ENCODE data around the gene PSMD2. TPM values are rescaled to one million over a fixed set of nuclear protein-coding genes. Genes with fewer than 3 reads are reported as not detected.

The PSMD2 gene
- total RNA-seq, 2 donors from 2014 or later, result 213 to 259 TPM

- H3K4me1 ChIP-seq, result peaks cover 0 to 7% of the 10 kb centered on the region in 2 donors
- TF ChIP-seq, protein P1, sequence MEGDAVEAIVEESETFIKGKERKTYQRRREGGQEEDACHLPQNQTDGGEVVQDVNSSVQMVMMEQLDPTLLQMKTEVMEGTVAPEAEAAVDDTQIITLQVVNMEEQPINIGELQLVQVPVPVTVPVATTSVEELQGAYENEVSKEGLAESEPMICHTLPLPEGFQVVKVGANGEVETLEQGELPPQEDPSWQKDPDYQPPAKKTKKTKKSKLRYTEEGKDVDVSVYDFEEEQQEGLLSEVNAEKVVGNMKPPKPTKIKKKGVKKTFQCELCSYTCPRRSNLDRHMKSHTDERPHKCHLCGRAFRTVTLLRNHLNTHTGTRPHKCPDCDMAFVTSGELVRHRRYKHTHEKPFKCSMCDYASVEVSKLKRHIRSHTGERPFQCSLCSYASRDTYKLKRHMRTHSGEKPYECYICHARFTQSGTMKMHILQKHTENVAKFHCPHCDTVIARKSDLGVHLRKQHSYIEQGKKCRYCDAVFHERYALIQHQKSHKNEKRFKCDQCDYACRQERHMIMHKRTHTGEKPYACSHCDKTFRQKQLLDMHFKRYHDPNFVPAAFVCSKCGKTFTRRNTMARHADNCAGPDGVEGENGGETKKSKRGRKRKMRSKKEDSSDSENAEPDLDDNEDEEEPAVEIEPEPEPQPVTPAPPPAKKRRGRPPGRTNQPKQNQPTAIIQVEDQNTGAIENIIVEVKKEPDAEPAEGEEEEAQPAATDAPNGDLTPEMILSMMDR (IDR thresholded peaks at IDR 0.05), result no peak
- no peak for DNase-seq (ENCODE audit: low spot score)
- no peaks in the 10 kb centered on the region for H3K27me3 ChIP-seq
- no peaks in the 10 kb centered on the region for H3K9me3 ChIP-seq
- H3K27ac ChIP-seq, result no peak overlapping the region
- H3K4me3 ChIP-seq, result no peak overlapping the region
- peaks cover 100% of the 10 kb centered on the region for H3K36me3 ChIP-seq
Measured at GRCh38 chr3:184327171-184327570, 28.1 kb downstream of the PSMD2 start.

- Histone ChIP-seq H3K36me3 (peaks cover 100% of the 10 kb centered on the region), H3K27ac (no peak overlapping the region), H3K9me3 (no peaks in the 10 kb centered on the region), H3K4me3 (no peak overlapping the region), H3K4me1 (peaks cover 0 to 11% of the 10 kb centered on the region in 2 donors), H3K27me3 (no peaks in the 10 kb centered on the region)
- TF ChIP-seq, protein P1 (IDR thresholded peaks at IDR 0.05), result no peak
- DNase-seq (ENCODE audit: low spot score), result no peak
Measured at GRCh38 chr3:184328516-184328915, 29.5 kb downstream of the PSMD2 start.

DNA sequence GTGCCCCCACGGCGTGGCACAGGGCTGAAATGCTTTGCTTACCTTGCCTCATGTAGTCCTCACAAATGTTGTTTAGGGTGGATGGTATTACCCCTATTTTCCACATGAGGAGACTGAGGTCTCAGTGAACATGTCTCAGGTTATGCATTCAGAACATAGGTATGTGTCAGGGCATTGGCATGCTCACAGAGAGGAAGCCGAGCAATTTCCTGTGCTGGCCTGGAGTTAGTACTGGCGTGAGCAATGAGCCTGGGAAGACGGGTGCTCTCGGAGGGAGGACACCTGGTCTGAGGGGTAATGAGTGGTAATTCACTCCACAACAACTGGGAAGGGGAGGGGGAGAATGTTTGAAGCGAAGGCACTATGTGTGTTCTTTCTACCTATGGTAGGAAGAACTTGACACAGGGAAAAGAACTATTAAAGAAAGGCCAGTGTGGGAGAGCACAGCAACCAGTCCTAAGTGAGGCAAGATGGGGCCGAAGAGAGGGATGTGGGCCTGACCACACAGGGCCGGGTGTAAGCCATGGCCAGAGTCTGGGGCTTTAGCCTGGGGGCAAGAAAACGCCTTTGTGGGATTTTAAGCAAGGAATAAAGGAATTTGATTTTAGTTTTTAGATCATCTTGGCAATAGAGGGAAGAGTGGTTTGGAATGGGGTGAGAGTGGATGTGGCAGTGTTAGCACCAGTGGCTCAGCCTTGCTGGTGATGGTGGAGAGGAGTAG lies 33.5 kb downstream of the PSMD2 start:
- H3K27me3 ChIP-seq, result no peaks in the 10 kb centered on the region
- no peak for DNase-seq (ENCODE audit: low spot score)
- TF ChIP-seq, protein P1 (IDR thresholded peaks at IDR 0.05), result no peak
- peaks cover 0 to 35% of the 10 kb centered on the region in 2 donors for H3K4me1 ChIP-seq
- no peak overlapping the region for H3K4me3 ChIP-seq
- H3K27ac ChIP-seq, result peak overlapping the region; percentile 14 to 26
- H3K9me3 ChIP-seq, result no peaks in the 10 kb centered on the region
- H3K36me3 ChIP-seq, result peaks cover 81% of the 10 kb centered on the region

DNA sequence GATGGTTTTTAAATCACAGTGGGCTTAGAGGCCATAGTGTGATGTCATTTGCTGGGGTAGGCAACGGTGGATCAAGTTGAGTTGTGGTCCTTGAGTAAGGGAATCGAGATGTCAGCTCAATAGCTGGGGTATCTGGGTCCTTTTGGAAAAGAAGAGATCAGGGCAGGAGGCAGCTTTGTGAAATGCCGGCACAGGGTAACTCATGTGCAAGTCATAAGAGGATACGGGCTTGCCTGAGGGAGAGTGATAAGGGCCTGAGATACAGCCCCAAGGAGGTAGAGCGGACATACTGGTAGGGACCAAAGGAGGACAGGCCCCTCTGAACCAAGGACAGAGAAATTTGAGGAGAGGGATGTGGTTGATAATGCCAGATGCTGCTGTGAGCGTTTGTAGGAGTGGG lies 34.1 kb downstream of the PSMD2 start:
- Histone ChIP-seq H3K36me3 (peaks cover 74% of the 10 kb centered on the region), H3K4me1 (peaks cover 0 to 42% of the 10 kb centered on the region in 2 donors), H3K9me3 (no peaks in the 10 kb centered on the region), H3K4me3 (no peak overlapping the region), H3K27me3 (no peaks in the 10 kb centered on the region), H3K27ac (peak overlapping the region; percentile 14 to 26)
- TF ChIP-seq, protein P1 (IDR thresholded peaks at IDR 0.05), result no peak
- no peak for DNase-seq (ENCODE audit: low spot score)

DNA sequence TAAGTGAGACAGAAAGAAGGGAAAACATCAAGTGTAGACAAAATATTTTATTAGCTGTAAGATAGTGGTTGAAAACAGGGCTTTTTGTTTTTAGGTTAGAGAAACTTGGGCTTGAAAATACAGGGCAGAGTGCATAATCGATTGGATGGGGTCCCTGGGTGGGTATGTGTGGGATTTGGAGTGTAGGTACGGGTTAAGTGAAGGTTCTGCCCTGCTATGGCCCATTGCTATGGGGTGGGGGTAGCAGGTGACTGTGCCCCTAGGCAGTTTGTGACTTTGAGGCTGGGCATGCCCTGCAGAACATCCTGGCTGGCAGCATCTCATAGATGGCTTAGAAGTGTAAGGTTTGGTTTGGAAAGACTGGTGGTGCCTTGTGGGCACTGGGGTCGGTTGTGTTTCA lies 34.7 kb downstream of the PSMD2 start:
- Histone ChIP-seq H3K36me3 (peaks cover 69% of the 10 kb centered on the region), H3K4me3 (no peak overlapping the region), H3K4me1 (peaks cover 0 to 47% of the 10 kb centered on the region in 2 donors), H3K9me3 (no peaks in the 10 kb centered on the region), H3K27ac (peak overlapping the region in 1 of 2 donors; percentile 14), H3K27me3 (no peaks in the 10 kb centered on the region)
- DNase-seq (ENCODE audit: low spot score), result no peak
- TF ChIP-seq, protein P1 (IDR thresholded peaks at IDR 0.05), result no peak
